ENCODE results near the gene MMEL1.
"Not testable (repeated sequence)": the region's sequence is repeated elsewhere in the genome, so short reads cannot be mapped to it uniquely, and the experiment has no call there.

MMEL1 gene

DNA sequence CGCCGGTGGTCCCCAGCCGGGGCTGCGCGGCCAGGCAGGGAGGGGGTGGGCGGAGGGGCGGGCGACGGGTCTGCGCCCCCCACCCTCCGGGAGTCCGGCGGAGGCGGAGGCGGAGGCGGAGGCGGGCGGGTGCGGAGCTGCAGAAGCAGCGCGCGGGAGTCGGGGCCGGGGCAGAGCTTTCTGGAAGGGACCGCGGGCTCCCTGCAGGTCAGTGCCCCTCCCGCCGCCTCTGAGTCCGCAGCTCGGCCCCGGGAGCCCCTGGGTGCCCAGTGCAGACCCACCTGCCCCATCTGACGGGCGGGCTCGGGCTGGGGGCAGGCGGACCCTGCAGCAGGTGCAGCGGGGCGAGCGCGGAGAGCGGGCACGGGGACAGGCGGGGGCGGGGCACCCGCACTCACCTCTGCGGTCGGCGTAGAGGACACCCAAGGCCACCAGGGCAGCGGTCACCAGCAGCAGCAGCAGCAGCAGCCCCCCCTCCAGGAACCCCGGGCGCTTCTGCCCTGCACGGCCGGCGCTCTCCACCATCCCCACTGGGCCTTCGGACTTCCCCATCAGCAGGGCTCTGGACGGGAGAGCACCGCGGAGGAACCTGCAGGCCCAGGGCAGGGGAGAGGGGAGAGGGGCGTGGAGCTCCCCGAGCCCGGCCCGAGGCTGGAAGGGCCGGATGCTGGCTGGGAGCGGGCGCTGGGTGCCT is 3.7 kb downstream of the MMEL1 start:
- FAIRE-seq (no peak), DNase-seq (ENCODE audit: insufficient read length, low spot score) (no peak)

DNA sequence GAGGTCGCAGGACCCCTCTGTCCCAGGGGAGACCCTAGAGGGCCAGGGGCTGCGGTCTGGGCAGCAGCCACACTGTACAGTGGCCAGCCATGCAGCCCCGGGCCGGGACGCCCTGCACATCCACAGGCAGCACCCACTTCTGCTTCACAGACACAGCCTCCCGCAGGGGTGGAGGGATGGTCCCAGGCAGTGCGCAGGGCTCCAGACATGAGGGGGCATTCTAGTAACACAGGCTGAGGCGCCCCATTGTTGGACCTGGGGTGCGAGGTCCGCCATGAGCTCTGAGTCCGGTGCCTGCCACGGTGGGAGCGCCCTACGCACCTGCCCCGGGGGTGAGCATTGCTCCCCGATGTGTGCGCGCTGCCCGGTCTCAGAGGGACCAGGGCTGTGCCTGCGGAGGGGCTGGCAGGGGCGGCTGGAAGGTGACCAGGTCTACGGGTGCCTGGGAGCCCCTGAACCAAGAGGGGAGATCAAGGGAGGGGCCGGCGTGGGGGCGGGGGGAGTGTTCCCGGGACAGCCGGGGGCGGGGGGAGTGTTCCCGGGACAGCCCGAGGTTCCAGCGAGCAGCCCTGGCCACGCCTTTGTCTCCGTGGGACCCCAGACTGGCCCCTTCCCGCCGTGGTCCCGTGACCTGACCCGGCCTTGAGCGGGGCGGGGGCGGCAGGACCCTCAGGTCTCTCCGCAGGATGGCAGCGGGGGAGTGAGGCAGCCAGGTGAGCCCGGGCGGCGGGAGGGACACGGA is 4.5 kb downstream of the MMEL1 start:
- DNase-seq (ENCODE audit: insufficient read length, low spot score) (no peak), FAIRE-seq (no peak)

DNA sequence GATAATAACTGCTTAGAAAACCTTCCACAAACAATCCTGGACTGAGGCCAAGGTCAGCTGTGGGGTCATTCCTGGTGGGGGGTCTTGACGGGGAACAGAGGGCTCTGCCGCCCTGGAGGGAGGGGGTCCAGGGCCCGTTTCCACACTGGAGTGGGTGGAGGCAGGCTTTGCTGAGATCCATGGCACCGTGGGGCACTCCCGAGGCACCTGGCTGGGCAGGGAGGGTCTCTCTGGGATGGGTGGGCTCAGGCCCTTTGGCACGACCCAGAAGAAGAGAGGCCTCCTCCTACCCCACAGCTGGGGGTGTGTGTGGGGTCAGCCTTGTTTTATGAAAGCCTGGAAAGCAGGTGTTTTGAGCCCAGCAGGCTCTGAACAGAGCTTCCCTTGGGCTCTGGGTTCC is 5.1 kb downstream of the MMEL1 start:
- DNase-seq (ENCODE audit: insufficient read length, low spot score) (no peak), FAIRE-seq (no peak)

DNA sequence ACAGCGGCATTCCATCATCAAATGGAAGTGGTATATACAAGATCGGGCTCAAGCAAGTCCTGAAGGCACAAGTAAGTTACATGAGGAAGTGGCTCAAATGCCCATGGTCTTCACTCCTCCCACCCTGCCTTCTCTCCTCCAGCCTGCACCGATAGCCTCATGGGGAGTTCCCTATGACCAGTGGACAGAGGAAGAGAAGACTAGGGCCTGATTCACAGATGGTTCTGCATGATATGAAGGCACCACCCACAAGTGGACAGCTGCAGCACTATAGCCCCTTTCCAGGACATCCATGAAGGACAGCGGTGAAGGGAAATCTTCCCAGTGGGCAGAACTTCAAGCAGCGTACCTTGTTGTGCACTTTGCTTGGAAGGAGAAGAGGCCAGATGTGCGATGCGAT is 7.1 kb downstream of the MMEL1 start:
- DNase-seq (ENCODE audit: insufficient read length, low spot score); FAIRE-seq: not testable (repeated sequence)

DNA sequence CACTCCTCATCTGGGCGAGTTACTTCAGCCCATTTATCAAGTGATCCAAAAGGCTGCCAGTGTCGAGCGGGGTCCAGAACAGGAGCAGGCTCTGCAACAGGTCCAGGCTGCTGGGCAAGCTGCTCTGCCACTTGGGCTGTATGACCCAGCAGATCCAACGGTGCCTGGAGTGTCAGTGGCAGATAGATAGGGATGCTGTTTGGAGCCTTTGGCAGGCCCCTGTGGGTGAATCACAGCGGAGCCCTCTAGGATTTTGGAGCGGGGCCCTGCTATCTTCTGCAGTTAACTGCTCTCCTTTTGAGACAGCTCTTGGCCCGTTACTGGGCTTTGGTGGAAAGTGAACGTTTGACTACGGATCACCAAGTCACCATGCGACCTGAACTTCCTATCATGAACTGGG is 7.5 kb downstream of the MMEL1 start:
- DNase-seq (ENCODE audit: insufficient read length, low spot score): no peak
- FAIRE-seq: no peak

DNA sequence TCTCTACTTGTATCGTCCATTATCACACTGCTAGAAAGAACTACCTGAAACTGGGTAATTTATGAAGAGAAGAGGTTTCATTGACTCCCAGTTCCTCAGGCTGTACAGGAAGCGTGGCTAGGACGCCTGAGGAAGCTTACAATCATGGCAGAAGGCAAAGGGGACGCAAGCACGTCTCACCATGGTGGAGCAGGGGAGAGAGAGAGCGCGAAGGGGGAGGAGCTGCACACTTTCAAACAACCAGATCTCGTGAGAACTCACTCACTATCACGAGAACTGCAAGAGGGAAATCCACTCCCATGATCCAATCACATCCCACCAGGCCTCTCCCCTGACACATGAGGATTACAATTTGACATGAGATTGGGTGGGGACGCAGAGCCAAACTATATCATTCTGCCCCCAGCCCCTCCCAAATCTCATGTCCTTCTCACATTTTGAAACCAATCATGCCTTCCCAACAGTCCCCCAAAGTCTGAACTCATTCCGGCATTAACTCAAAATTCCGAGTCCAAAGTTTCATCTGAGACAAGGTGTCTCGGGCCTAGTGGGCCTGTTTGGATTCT is 8.0 kb downstream of the MMEL1 start:
- FAIRE-seq: no peak
- no peak for DNase-seq (ENCODE audit: insufficient read length, low spot score)

DNA sequence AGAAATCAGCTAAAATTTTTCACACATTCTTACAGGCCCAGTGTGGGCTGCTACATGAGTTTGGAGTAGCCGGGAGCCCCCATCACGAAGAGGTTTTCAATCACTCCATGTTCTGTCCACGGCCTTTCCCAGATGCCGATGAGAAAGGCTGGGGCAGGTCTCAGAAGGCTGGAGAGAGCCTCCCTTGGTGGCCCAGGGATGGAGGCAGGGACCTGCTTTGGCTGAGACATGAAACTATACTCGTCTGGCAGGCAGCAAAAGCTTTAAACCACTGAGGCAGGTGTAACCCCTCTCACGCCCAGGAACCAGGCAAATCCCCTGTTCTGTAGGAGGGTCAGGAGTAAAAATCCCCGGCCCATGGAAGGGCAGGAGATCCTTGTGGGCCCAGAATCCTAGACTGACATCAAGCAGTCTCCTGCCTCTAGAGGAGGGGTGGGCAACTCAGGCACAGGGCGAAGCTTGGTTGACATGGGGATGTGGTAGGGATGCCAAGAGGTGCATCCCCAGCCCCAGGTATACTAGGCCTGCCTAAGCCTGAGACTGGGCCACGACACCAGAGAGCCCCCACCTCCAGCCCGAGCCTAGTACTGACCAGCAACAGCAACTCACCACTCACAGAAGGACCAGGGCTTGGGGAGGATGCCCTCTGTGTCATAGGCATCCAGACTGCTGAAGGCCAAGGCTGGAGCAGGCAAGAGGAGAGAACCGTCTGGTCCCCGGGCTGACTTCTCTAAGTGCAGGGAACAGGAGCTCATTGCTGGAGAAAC is 9.1 kb downstream of the MMEL1 start:
- FAIRE-seq (no peak), DNase-seq (ENCODE audit: insufficient read length, low spot score) (no peak)

DNA sequence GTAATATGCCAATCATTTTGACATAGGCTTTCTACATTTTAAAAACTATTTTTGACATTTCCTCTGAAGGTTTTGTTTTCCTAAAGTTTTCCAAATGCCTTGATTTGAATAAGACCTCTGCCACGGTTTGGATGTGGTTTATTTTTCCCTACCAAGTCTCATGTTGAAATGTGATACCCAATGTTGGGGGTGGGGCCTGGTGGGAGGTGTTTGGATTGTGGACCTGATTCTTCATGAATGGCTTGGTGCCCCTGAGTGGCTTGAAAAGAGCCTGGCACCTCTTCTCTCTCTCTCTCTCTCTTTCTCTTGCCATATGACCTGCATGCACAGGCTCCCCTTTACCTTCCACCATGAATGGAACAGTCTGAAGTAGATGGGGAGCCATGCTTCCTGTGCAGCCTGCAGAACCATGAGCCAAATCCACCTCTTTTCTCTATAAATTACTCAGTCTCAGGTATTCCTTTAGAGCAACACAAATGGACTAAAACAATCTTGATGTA is 14.8 kb downstream of the MMEL1 start:
- DNase-seq (ENCODE audit: insufficient read length, low spot score) (no peak), FAIRE-seq (no peak)

DNA sequence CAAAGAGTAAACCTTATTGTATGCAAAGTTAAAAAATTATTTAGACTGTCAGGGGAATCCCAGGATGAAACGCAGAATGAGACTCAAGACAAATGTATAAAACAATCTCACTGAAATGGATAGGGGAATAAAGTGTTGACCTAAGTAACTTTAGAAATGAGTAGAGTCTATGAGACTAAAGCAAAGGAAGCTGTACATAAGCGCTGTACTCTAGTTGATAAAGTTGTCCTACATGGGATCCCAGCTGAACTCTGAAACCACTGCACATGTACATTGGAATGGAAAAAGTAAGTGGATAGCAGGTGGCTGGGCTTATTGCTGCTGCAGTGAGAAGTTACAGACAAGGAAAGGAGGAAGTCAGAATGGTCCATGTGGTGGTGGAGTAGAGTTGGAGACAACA is 18.7 kb downstream of the MMEL1 start:
- DNase-seq (ENCODE audit: insufficient read length, low spot score) (no peak), FAIRE-seq (no peak)

DNA sequence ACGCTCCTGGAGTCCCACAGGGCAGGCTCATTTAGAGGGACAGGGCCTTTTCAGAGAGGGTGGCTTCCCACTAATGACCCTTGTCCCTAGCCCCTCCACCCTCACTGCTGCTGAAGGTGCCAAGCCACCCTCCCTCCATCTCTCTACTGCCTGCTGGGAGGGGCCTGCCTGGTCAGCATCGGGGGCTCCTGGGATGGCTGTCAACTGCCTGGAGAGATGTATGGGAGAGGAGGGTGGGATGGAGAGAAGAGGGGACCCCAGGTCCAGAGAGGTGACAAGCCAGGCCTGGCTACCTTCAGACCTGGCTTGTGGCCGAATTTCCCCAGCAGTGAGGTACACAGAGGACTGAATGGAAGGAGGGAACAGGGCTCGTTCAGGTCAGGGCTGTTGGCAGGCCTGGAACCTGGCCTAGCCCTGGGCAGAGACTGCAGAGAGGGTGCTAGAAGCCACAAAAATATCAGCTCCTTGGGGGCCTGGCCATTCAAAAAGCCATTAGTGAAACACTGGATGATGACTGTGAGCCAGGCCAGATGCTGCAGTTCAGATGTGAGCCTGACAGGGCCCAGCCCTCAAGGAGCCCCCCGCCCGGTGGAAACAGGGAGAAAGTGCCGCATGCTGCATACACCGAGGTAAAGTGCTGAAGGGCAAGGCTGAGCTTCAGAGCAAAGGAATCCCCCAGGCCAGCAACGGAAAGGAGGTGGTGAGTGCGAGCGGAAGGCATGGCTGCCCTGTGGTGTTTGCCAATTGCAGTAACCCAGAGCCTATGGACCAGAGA is 20.0 kb downstream of the MMEL1 start:
- FAIRE-seq (no peak), DNase-seq (ENCODE audit: insufficient read length, low spot score) (no peak)

DNA sequence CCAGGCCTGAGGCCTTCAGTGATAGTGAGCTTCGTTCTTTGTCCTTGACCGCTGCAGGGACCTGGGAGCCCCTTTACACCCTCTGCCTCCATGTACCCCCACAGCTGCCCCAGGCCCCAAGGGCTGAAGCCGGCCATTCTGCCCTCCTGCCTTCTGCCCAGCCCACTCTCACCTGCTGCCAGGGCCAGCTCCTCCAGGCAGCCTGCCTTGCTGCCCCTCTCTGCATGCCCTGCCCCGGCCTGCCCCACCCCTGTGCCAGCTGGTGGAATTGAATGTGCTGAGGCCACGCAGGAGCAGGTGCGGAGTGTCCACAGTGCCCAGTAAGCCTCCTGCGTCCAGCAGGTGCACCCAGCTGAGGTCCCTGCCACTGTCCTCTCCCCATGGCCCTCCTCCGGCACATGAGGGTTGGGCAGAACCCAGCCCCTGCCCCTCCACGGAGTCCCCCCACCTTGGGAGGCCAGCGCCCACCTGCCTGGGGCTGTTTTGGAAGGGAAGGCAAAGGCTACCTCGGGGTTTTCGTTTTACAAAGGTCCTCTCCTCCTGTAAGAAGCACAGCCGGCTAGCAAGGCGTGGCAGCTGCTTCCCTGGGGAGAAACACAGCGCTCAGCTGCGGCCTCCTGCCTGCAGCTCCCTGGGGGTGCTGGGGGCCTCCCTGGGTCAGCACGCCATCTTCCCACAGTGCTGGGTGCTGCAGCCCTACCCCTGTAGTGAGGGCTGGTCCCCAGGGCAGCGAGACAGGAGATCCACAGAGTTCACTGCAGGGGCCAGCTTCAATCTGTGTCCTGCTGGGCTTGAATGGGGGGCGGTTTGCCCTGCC is 21.0 kb downstream of the MMEL1 start:
- no peak for DNase-seq (ENCODE audit: insufficient read length, low spot score)
- FAIRE-seq: no peak

DNA sequence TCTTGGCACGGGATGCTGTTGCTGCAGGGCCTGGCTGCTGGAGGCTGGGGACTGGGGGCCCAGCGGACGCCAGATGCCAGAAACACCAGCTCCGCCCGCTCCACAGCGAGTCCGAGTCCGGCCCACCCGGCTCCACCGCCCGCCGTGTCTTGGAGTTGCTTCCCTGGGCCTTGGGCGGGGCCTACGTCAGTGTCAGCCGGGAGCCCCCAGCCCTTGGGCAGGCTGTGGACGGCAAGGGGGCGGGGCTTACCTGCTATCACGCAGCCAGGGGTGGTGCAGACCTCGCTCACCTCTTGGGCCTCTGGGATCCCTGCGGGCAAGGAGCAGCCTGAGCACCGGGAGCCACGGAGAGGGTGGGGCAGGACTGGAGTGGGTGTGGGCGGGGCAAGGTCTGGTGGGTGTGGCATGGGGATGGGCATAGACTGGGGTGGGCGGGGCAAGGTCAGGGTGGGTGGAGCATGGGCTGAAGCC is 21.8 kb downstream of the MMEL1 start:
- no peak for DNase-seq (ENCODE audit: insufficient read length, low spot score)

DNA sequence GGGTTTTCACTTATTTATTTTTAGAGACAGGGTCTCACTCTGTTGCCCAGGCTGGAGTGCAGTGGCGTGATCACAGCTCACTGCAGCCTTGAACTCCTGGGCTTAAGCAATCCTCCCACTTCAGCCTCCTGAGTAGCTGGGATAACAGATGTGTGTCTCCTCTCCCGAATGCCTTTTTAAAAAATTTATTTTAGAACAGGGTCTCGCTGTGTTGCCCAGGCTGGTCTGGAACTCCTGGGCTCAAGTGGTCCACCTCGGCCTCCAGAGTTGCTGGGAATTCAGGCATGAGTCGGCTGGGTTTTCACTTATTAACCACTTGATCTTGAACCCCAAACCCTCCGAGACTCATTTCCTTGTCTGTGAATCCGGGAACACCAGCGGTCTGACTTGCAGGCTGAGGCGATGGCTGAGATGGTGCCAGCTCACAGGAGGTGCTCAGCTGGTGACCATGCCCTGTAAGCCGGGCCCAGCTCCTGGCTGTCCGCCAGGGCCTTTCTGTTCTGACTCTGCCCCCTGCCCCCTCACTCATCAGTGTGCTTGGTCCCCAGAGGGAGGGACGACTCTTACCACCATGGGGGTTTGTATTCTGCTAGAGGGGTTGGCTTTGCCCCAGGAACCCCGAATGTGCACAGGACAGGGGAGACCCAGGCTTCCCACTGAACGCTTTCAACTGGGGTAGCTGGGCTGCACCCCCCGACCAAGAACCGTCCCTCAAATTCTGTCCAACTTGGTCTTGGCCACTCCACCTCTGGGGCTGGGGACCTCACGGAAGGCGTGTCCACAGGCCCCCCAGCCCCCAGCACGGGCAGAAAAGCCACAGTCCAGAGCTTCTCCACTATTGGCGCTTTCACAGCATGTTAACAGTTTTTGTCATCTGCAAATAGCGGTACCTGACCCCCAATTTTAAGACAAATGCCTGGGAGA is 22.5 kb downstream of the MMEL1 start:
- no peak for DNase-seq (ENCODE audit: insufficient read length, low spot score)
- FAIRE-seq: no peak

More for the DNA sequence above, 21.8 kb downstream of the MMEL1 start:
- FAIRE-seq: no peak

DNA sequence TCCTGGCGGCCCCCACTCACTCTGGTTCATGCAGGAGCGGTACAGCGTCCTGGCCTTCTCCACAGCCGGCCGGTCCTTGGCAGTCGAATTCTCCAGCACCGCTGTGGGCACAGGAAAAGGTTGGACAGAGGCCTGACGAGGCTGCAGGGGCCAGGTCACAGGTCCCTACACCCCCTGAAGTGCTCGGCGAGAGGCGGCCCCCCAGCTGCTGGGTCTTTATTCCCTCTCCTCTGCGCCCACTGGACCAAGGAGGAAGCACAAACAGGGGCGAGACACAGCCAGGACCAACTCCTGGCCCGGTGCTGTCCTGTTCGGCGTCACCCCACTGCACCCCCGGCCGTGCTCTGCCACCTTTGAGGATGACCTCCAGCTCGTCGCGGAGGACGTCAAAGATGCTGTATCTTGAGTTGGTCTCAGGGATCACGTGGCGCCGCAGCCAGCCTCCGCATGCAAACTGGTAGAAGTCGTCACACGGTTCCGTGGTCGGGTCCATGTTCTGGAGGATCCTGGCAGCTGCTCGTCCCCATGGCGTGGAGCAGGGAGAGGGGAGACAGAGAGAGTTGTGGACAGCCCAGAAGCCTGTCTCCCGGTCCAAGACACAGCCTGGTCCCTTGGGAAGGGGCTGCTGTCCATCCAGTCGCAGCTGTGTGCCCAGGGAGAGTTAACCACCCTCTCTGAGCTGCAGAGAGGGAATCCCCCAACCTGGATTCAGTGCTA is 23.3 kb downstream of the MMEL1 start:
- FAIRE-seq: no peak
- no peak for DNase-seq (ENCODE audit: insufficient read length, low spot score)

DNA sequence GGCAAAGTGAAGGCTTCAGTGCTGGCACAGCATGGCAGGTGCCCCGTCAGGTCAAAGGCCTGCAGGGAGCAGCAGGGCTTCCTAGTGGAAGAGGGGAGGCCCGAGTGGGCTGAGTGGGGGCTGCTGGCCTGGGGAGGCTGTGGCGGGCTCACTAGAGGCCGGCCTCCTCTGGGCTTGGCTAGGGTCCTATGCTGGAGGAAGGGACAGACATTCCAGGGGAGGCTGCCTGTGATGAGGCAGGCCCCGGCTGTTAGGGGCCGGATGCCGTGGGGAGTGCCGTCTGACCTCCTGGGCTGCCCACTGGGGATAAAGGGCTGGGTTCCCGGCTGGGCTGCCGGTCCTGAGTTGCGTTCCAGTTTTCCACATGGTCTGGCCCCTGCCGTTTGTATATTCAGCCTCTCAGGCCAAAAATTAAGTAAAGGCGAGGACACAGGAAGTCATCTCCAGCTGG is 25.1 kb downstream of the MMEL1 start:
- no peak for FAIRE-seq
- DNase-seq (ENCODE audit: insufficient read length, low spot score): no peak

DNA sequence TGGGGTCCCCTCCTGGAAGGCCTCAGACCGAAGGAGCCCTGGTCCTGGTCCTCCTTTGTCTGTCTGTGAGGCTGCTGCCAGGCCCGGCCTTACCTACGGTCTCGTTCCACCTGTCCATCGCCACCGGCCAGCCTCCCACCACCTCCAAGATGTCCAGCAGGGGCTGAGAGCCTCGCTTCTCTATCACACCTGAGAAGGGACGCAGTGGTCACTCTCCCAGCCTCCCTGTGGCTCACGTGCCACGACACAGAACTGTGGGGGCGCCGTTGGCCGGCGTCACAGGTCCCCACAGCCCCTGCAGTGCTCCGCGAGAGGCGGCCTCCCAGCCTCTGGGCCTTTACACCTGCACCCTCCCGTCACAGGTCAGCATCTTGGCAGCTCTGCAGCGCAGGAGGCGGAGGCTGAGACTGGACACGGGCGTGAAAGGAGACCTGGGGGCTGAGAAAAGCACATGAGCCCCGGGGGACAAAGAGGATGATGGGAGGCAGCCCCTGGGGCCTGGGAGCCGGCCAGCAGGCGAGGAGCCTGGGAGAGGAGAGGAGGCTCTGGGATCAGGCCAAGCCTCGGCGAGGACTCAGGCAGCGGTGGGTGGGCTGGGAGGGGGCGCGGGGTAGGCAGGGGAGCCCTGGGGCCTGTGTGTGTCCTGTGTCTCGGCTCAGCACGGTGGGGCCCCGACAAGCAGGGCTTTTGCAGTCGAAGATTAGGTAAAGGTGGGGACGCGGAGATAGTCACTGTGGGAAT is 25.8 kb downstream of the MMEL1 start:
- no peak for FAIRE-seq

DNA sequence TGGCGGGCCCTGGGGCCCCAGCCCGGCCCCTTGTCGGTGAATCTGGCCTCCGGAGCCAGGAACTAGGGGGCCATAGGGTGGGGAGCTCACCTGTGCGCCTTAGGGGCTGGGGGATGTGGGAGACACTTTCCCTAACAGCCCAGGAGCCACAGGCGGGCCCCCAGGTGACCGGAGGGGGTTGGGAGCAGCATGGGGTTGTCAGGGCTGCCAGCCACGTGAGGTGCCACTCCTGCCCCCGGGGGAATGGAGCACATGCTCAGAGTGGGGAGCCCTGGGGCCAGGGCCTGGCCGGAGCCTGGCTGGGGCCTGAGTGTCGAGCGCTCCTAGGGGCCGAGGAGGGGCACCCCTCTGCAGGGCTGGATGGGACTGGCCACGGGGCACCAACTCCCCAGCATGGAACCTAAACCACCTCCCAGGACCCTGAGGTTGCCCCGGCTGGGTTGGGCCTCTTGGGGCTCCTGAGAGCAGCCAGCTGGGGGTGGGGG is 26.4 kb downstream of the MMEL1 start:
- FAIRE-seq: no peak
- no peak for DNase-seq (ENCODE audit: insufficient read length, low spot score)

More for the DNA sequence above, 25.8 kb downstream of the MMEL1 start:
- no peak for DNase-seq (ENCODE audit: insufficient read length, low spot score)

Data from HTR-8/SVneo (cell line).